HuH-7.5 (cell line): ENCODE results near the gene SH3GLB1.

Experiments used
- DNase-seq: peaks from one replicate; pipeline ENCODE4 v3.0.0; 2011; ENCODE audit warnings: low spot score

The SH3GLB1 gene

GRCh38 chr1:86774305-86775295, 70.2 kb downstream of the SH3GLB1 start:
- no peak for DNase-seq

GRCh38 chr1:86775395-86775794, 71.0 kb downstream of the SH3GLB1 start:
- DNase-seq = no peak

GRCh38 chr1:86776108-86776507, 71.7 kb downstream of the SH3GLB1 start:
- no peak for DNase-seq

GRCh38 chr1:86778569-86779239, 74.3 kb downstream of the SH3GLB1 start:
- DNase-seq = no peak

GRCh38 chr1:86779308-86780191, 75.2 kb downstream of the SH3GLB1 start:
- DNase-seq = no peak

- DNase-seq = no peak
Observed at GRCh38 chr1:86782482-86782881, 78.1 kb downstream of the SH3GLB1 start.

- no peak for DNase-seq
Observed at GRCh38 chr1:86787621-86788020, 83.2 kb downstream of the SH3GLB1 start.

GRCh38 chr1:86788300-86789206, 84.2 kb downstream of the SH3GLB1 start:
- no peak for DNase-seq

- no peak for DNase-seq
Observed at GRCh38 chr1:86795316-86795715, 90.9 kb downstream of the SH3GLB1 start.
